ENCODE data around the gene ARL15.

- TF ChIP-seq CTCF (IDR thresholded peaks at IDR 0.05) = no peak
- TF ChIP-seq EZH2 (IDR thresholded peaks at IDR 0.05; ENCODE audit: borderline replicate concordance, insufficient read depth, low read depth, low read length, poor library complexity, severe bottlenecking) = no peak
These were observed 339.9 kb downstream of the ARL15 start for GRCh38 chr5:53970475-53970874.

All from B cell (primary cell).